ENCODE results near the gene CXCL1. TPM values are rescaled to one million over a fixed set of nuclear protein-coding genes. Genes with fewer than 3 reads are reported as not detected.

Gene CXCL1
- total and polyA plus RNA-seq, 2 of the 13 experiments (the other 11 are each of a cell fraction or from before 2014, with no cell fraction given), result 0.15 TPM; not detected in 1

Other genes starting within 250 kb of the CXCL1 start
- 0.11 and 0.42 TPM in 2 replicates for gene RASSF6, start 249.0 kb upstream of the CXCL1 start, total RNA-seq (2016; rRNA removed; fragmentation: Illumina TruSeq; extraction: Trizol)
- gene RASSF6, start 249.0 kb upstream of the CXCL1 start, polyA plus RNA-seq (2011; rRNA removed), result 0.03 and 0.04 TPM in 2 replicates
- 4.9 and 7.8 TPM in 2 replicates for gene CXCL8, start 128.8 kb upstream of the CXCL1 start, total RNA-seq (2016; rRNA removed; fragmentation: Illumina TruSeq; extraction: Trizol)
- gene CXCL8, start 128.8 kb upstream of the CXCL1 start, polyA plus RNA-seq (2011; rRNA removed), result 1.2 and 1.8 TPM in 2 replicates
- gene CXCL6, start 32.7 kb upstream of the CXCL1 start, total RNA-seq (2016; rRNA removed; fragmentation: Illumina TruSeq; extraction: Trizol), result not detected in 2 replicates
- not detected in 2 replicates for gene CXCL6, start 32.7 kb upstream of the CXCL1 start, polyA plus RNA-seq (2011; rRNA removed)
- gene PF4V1, start 16.1 kb upstream of the CXCL1 start, total RNA-seq (2016; rRNA removed; fragmentation: Illumina TruSeq; extraction: Trizol), result not detected in 2 replicates
- not detected in 2 replicates for gene PF4V1, start 16.1 kb upstream of the CXCL1 start, polyA plus RNA-seq (2011; rRNA removed)
- not detected in 2 replicates for gene PF4, start 112.6 kb downstream of the CXCL1 start, total RNA-seq (2016; rRNA removed; fragmentation: Illumina TruSeq; extraction: Trizol)
- gene PF4, start 112.6 kb downstream of the CXCL1 start, polyA plus RNA-seq (2011; rRNA removed), result not detected in 2 replicates
- not detected in 2 replicates for gene PPBP, start 118.8 kb downstream of the CXCL1 start, total RNA-seq (2016; rRNA removed; fragmentation: Illumina TruSeq; extraction: Trizol)
- not detected in 2 replicates for gene PPBP, start 118.8 kb downstream of the CXCL1 start, polyA plus RNA-seq (2011; rRNA removed)
- gene CXCL5, start 129.3 kb downstream of the CXCL1 start, total RNA-seq (2016; rRNA removed; fragmentation: Illumina TruSeq; extraction: Trizol), result not detected in 2 replicates
- 0.03 TPM in 1 of 2 replicates, not detected in the other for gene CXCL5, start 129.3 kb downstream of the CXCL1 start, polyA plus RNA-seq (2011; rRNA removed)
- gene CXCL3, start 169.3 kb downstream of the CXCL1 start, total RNA-seq (2016; rRNA removed; fragmentation: Illumina TruSeq; extraction: Trizol), result 0.13 TPM in 1 of 2 replicates, not detected in the other
- gene CXCL3, start 169.3 kb downstream of the CXCL1 start, polyA plus RNA-seq (2011; rRNA removed), result not detected in 2 replicates
- gene CXCL2, start 229.8 kb downstream of the CXCL1 start, total RNA-seq (2016; rRNA removed; fragmentation: Illumina TruSeq; extraction: Trizol), result 0.44 and 0.97 TPM in 2 replicates
- gene CXCL2, start 229.8 kb downstream of the CXCL1 start, polyA plus RNA-seq (2011; rRNA removed), result not detected in 2 replicates

All from HepG2 (cell line).